Renal cortex interstitium (tissue), 11 donors: ENCODE data around the gene UPK3A. TPM values are rescaled to one million over a fixed set of nuclear protein-coding genes. Genes with fewer than 3 reads are reported as not detected.
"Not testable (repeated sequence)": the region's sequence is repeated elsewhere in the genome, so short reads cannot be mapped to it uniquely, and the experiment has no call there.

Experiments
- DNase-seq, 11 donors: peaks; one replicate each; pipeline ENCODE4 v3.0.0-alpha.2; 2013; ENCODE audit warnings: low read depth in 9 of 11, low spot score in 4 of 11; ENCODE audit errors: extremely low read depth in 1 of 11
- polyA plus RNA-seq, 3 donors: library from polyadenylated mRNA; unstranded; fragments of 120-200 nt; gene quantifications; one replicate each; pipeline ENCODE4 v1.2.1, GENCODE V29; 2013; ENCODE audit not compliant: insufficient read length in 3 of 3

Gene UPK3A
- polyA plus RNA-seq, 3 donors = 0.65 to 1.3 (median 0.95) TPM

DNA sequence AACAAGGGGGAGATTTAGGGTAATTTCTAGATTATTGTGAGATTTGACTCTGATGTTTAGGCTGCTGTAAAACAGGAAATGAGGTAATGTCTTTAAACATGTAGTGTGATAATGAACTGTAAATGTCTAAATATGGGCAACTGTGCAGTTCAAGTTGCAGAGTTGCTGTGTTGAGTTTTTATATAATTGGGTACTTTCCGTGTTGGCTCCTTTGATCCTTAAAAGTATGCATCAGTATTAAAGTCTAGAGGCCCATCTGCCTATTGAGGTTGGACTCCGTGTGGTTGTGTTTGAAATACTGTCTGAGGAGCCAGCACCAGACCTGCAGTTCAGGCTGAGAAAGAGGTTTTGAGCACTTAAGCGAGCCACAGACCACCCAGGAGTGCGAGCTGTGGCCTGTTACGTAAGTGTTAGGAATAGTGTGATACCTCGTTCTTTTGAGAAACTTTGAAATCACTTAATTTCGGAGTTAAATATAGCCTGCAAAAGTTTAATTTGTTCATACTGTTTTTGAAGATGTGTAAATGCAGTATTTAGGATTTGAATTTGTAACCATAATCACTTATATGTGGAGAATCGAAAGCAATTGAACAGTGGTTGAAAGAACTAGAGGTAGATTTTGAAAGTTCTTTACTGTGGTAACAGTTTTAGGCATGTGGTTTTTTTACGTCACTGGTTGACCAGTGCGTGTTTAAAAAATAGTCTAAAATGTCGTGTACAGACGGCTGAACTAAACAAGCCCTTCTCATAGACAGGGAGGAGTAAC, 34.0 kb downstream of the UPK3A start:
- DNase-seq = no peak

DNA sequence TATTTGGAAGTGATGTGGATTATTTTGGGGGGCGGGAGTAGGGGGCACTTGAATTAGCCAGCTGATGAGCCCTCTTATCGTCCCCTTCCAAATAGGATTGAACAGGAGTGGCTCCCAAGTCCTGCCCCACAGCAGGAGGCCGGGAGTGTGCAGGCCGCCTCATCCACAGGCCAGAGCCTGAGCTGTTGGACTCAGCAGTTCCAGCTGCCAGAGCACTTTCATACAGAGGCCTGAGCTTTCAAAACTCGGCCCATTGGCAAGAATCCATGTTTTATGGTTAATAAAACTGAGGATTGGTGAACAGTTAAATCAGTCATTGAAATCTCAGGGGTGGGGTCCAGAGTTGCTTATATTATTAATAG, 34.6 kb downstream of the UPK3A start:
- no peak for DNase-seq

GRCh38 chr22:45320357-45320976, 35.7 kb downstream of the UPK3A start:
- no peak for DNase-seq

- DNase-seq = no peak
These were observed 37.1 kb downstream of the UPK3A start for GRCh38 chr22:45321827-45322226.

- no peak for DNase-seq
These were observed 38.2 kb downstream of the UPK3A start for GRCh38 chr22:45322873-45323525.

DNA sequence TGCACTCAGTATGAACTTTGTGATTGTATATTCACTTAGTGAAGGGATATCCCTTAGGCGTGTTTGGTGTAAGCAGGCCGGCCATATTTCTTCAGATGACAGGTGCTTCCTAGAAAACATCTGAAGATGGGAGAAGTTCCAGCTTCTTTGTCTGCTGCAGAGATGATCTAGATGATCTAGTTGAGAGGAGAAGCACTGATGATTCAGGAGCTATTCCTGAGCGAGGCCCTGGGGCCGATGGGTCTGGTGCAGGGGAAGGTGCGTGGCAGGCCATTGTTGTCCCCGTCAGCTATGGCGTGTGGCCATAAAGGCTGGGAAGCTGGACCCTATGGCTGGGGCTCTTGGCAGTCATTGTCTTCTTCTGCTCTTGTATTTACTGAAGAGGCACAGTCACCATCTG, 38.9 kb downstream of the UPK3A start:
- no peak for DNase-seq

- DNase-seq = no peak
These were observed 39.6 kb downstream of the UPK3A start for GRCh38 chr22:45324311-45324711.

DNA sequence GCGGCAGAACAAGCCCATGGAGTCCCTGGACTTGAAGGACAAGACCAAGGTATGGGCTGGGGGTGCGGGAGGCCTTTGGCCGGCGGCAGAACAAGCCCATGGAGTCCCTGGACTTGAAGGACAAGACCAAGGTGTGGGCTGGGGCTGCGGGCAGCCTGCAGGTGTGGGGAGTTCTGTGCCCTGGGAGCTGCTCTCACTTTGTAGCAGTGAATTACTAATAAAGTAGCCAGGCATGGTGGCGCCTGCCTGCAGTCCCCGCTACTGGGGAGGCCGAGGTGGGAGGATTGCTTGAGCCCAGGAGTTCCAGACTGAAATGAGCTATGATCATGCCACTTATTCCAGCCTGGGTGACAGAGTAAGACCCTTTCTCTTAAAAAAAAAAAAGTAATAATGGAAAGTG, 43.5 kb downstream of the UPK3A start:
- not testable (repeated sequence) for DNase-seq

- no peak for DNase-seq
These were observed 44.2 kb downstream of the UPK3A start for GRCh38 chr22:45328822-45329529.

- DNase-seq = no peak
These were observed 44.8 kb downstream of the UPK3A start for GRCh38 chr22:45329530-45329936.

DNA sequence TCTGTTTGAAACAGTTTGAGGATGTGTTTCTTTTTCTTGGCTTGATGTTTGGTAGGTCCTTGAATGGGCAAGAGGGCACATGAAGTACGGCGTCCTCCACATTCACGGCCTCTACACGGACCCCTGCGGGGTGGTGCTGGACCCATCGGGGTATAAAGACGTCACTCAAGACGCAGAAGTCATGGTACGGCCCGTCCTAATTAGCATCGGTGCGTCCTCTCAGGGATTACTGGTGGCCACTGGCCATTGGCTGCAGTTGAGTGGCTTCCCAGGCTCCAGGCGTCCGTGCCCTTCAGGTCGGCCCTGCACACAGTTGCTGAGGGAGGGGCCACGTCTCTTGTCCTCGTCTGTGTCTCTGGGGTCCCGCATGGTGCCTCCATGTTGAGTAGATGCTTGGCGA, 45.8 kb downstream of the UPK3A start:
- DNase-seq = no peak

GRCh38 chr22:45331486-45331885, 46.7 kb downstream of the UPK3A start:
- no peak for DNase-seq

DNA sequence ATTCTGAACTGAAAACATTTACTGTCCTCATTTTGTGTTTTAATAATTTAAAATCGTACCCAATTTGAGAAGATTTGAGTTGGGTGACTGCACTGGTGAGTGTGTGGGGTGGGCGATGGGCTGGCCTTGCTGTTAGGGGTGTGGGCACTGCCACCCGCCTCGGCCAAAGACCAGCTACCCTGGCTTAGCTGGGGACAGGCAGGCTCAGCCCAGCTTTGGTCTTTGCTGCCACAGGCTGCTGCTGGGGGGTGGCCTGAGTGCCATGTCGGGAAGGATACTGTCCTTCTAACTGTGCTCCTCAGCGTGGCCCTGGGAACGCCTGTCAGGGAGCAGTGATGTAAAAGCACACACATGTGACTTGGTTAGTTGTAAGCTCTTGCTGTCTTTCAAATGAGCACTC, 47.3 kb downstream of the UPK3A start:
- no peak for DNase-seq

DNA sequence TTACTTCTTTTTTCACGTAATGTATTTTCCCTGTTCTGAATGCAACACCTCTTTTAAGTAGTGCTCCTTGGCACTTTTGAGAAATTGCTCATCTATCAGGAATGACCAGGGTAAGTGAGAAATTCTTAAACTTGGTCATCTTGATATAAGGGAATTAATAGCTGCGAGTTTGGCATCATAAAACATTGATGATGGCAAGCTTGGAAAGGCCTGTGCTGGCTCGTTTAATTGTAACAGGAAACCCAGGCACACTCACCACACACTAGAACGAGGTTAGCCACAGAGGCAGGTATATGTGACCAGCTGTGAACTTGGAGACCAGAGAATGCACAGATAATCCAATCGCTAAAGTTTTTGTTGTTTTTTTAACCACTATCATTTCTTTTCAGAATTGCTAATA, 49.3 kb downstream of the UPK3A start:
- no peak for DNase-seq

DNA sequence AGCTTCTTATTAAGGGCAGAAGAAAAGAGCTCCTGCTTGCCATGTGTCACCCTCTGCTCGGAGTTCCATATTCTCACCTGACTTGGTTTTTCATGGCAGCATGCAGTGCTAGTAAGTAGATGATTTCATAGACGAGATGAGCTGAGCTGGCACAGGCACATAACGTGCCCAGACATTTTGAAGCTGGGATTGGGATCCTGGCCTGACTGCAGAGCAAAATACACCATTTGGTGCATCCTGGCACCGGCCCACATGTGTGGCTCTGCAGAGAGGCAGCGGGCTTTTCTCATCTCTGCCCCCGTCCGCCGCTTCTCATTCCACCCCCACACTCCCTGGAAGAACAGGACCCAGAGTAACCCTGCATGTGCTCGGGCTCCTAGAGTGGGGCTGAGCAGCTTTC, 49.8 kb downstream of the UPK3A start:
- DNase-seq = no peak

DNA sequence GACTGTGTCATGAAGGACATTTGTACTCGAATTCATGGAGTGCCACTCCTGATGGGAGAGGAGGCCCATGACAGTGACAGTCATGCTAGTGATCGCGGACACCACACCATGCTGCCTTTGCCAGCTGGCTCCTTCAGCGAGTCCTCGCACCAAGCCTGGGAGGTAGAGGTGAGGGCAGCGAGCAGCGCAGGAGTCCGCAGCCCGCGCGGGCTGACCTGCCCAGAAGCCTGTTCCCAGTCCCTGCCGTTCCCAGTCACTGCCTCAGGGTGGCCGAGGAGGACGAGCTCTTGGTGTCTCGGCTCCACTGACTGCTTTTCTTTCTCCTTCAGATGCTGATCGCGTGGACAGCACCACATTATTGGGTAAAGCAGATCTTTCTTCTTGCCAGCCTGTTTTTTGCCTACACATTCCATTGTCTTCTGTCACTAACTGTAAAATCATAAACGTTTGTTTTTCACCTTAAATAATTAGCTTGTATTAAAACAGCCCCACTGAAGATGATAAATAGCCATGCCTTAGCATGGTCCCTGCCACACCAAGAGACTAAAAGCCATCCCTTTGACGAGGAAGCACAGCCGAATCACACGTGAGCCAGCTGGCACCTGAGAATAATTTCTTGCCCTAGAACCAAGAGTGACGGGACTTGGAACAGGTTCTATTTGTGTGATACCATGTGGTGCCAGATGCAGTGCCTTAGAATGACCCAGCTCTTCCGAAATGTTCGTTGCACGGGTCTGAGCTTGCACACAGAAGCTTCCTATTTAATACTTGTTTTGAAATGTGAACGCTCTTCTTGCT, 50.5 kb downstream of the UPK3A start:
- DNase-seq = no peak

- no peak for DNase-seq
These were observed 51.2 kb downstream of the UPK3A start for GRCh38 chr22:45335854-45336522.

- DNase-seq = peak in 3 of 11 donors; percentile 24 to 47 (median 37)
These were observed 52.3 kb downstream of the UPK3A start for GRCh38 chr22:45336971-45337431.
